Measurements from ENCODE around the gene CYP1A2.

Gene CYP1A2

DNA sequence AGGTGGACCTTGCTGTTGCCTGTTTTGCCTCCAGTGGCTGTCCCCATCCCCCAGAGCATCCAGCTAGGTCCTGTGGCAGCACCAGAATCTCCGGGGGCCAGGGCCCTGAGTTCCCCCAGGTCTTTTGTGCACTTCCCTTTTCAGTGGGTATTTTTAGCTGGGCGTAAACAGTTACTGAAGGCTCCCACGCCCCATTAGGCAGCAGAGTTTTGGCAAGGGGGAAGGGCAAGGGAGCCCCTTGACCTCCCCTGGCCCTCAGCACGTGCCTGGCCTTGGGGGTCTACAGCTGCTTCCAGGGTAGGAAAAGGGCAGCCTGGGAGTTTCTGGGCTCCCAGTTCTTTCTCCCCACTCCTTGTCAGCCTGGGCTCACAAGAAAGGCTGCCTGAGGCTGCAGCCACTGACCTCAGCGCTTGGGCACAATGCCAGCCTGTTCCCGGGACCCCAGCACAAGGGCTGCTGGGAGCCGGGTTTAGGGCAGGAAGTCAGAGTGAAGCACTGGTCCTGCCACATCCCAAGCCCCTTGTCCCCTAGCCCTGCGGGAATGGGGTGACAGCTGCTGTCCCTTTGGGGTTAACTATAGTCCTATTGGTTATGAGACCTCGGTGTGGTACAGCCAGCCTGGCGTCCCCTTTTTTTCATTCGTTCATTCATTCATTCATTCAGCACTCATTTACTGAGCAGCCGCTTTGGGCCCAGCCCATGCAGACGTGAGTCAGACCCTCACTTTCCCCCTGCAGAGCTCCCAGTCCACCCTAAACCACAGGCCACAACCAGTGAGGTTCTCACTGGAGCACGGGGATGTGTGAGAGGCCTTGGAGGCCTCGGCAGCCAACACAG is 41.7 kb downstream of the CYP1A2 start:
- peak; percentile 70 to 76 for DNase-seq

DNA sequence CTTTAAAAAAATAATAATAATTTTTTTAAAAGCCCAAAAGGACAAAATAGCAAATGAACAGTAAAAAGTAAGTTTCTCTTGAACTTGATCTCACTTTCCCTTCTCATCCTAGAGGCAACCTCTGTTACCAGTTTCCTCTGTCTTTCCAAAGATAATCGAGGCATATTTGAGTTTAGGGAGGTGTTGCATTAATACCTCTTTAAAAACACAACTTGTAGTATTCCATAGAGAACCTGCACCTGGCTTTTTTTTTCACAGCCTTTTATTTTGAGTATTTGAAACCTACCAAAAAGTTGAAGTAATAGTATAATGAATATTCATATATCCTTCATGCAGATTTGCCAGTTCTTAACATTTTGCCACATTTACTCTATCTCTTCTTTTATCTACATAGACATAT is 42.4 kb downstream of the CYP1A2 start:
- DNase-seq: no peak

DNA sequence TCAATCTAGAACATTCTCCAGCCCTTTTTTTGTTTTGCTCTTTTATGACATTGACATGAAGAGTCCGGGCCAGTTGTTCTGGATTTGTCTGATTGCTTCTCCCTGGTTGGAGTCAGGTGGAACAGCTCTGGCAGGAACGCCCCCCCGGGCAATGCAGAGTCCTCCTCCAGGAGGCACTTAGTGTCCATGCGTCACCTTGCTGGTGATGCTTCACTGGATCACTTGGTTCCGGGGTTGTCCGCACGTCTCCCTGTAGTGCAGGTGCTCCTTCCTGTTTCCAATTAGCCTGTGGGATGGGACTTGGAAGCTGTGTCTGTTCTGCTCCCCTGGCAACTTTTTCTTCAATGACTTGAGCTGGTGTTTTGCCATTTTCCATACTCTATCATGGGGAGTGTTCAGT is 43.0 kb downstream of the CYP1A2 start:
- DNase-seq: no peak

DNA sequence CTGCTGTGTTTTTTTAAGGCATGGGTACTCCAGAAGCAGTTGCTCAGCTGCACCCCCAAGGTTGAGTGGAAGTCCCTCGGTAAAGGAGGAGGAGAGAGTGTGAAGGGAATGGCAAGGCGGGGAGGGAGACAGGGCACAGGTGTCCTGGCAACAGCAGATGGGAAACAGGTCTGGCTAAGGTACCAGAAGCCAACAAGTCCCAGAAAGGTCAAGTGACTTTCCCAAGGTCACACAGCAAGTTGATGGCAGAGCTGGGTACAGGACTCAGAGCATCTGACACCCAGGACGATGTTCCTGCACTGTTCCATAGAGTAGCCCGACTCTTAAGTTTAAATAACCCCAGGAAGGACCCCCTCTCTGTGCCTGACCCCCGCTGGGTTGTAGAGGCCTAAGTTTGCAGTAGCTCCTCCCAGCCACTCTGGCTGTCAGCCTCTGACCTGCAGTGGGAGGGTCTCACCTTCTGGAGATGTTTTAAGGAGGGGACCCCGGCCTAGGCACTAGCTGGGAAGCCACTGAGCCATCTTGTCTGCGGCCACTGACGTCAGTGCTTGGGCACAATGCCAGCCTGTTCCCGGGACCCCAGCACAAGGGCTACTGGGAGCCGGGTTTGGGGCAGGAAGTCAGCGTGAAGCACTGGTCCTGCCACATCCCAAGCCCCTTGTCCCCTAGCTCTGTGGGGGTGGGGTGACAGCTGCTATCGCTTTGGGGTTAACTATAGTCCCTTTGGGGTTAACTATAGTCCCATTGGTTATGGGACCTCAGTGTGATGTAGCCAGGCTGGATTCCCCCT is 43.8 kb downstream of the CYP1A2 start:
- DNase-seq: no peak

DNA sequence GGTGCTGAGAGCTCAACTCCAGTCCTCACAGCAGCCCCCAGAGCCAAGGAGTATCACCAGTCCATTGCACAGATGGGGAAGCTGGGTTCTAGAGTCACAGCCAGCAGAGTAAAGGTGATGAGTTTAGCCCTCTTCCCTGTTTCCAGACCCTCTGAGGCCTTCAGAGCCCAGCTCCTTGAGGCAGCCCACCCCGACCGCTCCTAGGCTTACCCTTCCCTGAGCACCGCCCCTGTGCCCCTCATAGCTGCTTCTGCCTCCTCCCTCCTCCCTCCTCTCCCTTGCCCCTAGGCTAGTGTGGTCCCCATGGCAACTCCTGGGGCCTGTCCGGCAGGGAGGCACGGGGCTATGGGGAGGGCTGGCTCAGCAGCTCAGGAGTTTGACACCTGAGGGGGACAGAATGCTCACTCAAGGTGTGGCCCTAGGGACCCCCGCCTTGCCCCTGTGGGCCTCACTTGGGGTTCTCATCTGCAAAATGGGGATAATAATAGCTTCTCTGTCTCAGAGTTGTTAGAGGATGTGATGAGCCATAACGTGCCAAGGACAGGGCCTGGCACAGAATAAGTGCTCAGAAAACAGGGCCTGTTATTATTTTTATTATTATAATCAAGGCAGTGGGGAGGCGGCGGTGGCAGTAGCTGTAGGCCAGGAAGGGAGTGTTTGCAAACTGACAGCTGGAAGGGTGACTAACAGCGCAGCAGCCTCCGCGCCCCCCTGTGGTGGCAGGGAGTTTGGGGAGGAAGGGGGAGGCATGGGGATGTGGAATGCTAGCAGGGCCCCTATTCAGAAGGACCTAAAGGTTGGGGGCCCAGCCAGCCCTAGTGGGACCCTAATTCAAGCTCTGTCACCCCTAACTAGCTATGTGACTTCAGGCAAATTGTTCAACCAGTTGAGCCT is 44.7 kb downstream of the CYP1A2 start:
- peak in 1 of 2 donors; percentile 51 for DNase-seq

DNA sequence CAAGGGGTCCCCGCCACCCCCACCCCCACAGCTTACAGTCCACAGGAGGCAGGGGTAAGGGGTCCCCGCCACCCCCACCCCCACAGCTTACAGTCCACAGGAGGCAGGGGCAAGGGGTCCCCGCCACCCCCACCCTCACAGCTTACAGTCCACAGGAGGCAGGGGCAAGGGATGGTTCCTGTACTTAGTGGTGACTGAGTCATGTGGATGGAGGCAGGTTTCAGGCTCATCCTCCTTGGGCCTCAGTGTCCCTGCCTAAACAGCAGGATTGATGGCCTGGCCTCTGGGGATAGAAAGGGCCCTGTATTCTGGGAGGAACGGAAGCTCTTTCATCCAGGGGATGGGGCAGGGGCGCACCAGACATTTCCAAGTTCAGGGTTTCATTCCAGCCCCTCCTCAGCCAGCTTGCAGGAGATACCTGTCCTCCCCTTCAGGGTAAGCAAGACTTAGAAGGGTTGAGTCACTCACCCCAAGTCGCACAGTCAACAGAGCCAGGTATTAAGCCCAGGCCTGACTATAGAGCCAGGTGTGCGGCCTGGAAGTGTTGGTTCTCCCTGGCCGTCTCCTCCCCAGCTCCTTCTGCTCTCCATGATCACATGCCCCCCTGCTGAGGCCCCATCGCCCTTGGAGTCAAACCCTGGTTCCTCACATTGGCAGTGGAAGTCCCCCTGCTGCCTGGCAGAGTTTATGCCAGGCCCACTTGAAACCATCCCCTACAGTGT is 45.8 kb downstream of the CYP1A2 start:
- no peak for DNase-seq

DNA sequence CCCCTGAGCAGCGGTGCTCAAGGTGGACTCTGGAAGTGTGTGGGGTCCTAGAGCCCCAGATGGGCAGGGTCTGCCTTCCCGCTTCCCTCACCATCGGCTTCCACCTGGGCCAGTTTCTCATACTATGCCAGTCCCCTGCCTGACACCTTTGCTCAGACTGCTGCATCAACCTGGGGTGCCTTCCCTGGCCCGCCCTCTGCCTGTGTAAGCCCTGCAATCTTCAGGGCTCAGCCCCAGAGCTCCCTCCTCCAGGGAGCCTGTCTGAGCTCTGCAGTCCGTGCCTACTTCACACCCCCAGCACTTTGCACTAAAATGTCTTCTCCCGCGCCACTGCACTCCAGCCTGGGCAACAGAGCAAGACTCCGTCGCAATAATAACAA is 46.3 kb downstream of the CYP1A2 start:
- no peak for DNase-seq

DNA sequence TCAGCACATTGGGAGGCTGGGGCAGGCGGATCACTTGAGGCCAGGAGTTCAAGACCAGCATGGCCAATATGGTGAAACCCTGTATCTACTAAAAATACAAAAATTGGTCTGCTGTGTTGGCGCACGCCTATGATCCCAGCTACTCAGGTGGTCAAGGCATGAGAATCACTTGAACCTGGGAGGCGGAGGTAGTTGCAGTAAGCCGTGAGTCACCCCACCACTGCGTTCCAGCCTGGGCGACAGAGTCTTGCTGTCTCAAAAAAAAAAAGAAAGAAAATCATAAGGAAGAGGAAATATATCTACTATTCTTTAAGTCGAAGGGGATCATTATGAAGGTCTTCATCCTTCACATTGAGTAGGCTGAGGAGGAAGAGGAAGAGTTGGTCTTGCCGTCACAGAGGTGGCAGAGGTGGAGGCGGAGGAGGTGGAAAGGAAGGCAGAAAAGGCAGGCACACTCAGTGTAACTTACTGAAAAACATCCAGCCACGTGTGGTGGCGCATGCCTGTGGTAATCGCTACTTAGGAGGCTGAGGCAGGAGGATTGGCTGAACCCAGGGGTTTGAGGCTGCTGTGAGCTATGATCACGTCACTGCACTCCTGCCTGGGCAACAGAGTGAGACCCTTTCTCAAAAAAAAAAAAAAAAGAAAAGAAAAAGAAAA is 47.5 kb downstream of the CYP1A2 start:
- peak in 1 of 2 donors; percentile 34 for DNase-seq

DNA sequence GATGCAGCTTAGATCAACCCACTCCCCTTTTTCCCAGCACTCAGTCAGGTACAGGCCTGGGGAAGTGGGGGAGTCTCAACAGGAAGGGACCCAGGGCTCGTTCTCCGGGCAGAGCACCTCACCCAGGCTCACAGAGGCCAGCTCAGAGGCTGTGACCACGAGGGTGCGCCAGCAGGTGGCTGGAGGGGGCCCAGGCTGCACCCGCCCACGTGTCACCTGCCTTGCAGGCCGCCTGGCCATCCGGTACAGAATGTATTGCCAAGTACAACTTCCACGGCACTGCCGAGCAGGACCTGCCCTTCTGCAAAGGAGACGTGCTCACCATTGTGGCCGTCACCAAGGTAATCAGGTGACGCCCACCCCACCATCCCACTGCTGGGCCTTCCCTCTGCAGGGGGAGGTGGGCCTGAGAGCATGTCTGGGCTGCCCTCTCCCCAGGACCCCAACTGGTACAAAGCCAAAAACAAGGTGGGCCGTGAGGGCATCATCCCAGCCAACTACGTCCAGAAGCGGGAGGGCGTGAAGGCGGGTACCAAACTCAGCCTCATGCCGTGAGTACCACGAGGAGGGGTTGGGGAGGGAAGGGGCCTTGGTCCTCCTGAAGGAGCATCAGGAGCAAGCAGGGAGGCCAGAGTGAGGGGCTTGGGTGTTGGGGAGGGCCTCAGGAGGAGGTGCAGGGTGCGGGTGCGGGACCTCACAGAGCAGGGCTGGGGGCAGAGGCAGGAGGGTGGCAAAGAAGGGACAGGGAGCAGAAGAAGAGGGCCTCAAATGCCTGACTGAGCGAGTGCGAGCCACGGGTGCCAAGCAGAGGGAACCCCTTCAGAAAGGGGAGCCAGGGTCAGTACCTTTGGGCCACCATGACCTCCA is 50.0 kb downstream of the CYP1A2 start:
- DNase-seq: no peak

DNA sequence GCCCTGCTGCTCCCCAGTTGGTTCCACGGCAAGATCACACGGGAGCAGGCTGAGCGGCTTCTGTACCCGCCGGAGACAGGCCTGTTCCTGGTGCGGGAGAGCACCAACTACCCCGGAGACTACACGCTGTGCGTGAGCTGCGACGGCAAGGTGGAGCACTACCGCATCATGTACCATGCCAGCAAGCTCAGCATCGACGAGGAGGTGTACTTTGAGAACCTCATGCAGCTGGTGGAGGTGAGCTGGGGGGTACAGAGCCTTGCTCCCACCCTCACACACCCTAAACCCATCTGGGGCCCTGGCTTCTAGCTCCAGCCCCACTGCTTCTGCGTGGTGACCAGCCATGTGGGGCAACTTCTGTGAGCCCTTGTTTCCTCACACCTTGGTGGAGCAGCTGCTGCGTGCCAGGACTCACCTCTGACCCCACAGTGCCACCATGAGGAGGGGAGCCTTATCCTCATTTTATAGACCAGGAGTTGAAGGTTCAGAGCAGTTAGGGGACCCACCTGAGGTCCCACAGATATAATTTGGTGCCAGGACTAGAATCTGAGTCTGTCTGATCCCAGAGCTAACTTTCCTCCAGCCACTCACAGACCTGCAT is 50.7 kb downstream of the CYP1A2 start:
- no peak for DNase-seq

DNA sequence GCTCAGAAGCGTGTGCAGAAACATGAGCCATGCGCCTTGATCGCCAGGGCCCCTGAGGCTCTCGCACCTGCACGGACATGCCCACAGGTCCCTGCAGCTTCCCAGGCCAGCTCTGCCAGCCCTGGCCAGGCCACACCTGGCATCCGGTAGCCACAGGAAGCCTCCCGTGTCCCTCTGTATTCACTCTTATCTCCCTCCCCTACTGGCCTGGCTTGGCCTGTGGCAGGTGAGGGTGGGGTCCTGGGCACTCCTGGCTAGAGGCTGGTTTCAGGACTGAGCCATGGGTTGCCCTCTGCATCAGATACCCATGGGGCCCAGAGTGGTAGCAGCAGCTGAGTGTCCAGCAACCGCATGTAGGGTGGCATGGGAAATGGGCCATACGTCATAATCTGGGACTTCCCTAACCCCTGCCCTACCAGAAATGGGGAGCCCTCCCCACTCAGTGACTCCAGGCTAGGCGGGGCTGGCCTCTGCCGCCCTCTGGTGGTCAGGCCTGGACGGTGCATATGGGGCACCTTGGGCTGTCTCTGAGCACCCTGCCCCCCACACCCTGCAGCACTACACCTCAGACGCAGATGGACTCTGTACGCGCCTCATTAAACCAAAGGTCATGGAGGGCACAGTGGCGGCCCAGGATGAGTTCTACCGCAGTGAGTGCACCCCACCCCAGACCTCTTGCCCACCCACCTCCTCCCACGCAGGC is 51.4 kb downstream of the CYP1A2 start:
- DNase-seq: peak; percentile 94 to 96

DNA sequence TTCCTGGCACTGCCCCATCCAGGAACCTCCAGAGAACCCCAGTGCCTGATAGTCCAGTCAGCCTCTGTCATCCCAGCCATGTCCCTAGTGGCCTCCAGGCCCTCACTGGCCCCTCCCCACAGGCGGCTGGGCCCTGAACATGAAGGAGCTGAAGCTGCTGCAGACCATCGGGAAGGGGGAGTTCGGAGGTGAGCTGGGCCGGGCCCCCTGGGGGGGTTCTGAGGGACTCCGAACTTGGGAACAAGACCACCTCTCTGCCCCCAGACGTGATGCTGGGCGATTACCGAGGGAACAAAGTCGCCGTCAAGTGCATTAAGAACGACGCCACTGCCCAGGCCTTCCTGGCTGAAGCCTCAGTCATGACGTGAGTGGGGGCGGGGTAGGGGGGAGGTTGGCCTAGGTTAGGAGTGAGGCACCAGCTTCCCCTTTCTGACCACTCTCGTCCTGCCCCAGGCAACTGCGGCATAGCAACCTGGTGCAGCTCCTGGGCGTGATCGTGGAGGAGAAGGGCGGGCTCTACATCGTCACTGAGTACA is 52.0 kb downstream of the CYP1A2 start:
- DNase-seq: peak in 1 of 2 donors; percentile 58

DNA sequence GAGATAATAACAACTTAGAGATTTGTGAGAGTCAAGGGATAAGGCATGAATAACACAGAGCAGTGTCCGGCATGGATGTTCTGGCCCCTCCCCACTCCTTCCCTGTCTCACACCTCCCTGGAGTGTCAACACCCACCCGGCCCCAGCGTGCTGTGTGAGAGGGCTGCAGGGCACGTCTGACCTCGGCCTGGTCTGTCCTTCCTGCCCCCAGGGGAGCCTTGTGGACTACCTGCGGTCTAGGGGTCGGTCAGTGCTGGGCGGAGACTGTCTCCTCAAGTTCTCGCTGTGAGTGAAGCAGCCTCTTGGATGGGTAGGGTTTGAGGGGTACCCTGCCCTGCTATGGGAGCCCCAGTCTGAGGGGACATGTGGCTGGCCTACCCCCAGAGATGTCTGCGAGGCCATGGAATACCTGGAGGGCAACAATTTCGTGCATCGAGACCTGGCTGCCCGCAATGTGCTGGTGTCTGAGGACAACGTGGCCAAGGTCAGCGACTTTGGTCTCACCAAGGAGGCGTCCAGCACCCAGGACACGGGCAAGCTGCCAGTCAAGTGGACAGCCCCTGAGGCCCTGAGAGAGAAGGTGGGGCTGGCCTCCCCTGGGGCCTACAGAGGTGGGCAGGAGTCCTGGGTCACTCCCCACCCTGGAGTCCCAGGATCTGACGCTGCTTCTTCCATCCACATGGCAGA is 52.8 kb downstream of the CYP1A2 start:
- DNase-seq: no peak

DNA sequence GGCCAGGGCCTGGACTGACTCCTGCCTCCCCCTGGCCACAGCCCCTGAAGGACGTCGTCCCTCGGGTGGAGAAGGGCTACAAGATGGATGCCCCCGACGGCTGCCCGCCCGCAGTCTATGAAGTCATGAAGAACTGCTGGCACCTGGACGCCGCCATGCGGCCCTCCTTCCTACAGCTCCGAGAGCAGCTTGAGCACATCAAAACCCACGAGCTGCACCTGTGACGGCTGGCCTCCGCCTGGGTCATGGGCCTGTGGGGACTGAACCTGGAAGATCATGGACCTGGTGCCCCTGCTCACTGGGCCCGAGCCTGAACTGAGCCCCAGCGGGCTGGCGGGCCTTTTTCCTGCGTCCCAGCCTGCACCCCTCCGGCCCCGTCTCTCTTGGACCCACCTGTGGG is 53.6 kb downstream of the CYP1A2 start:
- DNase-seq: no peak

DNA sequence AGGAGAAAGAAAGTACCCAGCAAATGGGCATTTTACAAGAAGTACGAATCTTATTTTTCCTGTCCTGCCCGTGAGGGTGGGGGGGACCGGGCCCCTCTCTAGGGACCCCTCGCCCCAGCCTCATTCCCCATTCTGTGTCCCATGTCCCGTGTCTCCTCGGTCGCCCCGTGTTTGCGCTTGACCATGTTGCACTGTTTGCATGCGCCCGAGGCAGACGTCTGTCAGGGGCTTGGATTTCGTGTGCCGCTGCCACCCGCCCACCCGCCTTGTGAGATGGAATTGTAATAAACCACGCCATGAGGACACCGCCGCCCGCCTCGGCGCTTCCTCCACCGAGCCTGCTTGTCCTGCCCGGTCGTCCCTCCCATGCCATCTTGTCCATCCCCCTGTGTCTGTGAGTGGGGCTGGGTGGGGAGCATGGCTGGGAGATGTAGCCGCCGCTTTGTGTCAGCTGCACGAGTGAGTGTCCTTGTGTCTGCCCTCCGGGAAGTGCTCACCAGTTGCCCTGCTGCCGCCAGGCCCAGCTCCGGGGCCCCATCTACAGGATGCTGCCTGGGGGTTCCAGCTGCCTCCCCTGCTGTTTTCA is 54.3 kb downstream of the CYP1A2 start:
- DNase-seq: no peak

DNA sequence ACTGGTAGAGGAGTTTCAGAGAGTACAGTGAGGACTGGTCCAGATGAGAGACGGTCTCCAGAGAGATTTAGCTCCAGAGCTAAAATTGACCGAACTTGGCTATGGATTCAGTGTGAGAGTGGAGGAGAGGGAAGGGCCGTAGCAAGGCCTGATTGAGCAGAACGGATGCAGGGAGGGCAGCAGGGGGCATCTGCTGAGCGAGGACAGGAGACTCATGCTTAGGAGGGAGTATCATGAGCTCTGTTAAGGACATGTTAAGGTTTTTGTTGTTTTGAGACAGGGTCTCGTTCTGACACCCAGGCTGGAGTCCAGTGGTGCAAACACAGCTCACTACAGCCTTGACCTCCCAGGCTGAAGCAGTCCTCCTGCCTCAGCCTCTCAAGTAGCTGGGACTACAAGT is 56.3 kb downstream of the CYP1A2 start:
- DNase-seq: no peak
